GM12878 (cell line): Measurements from ENCODE around the gene GCNT1. TPM values are rescaled to one million over a fixed set of nuclear protein-coding genes. Genes with fewer than 3 reads are reported as not detected.

ENCODE experiments used
- ATAC-seq: fragments of 200-7000 bp; cut with Tn5 transposase; 3 replicates; pipeline ENCODE4 v1.9.1; 2020; ENCODE audit warnings: mild to moderate bottlenecking, moderate library complexity
- BruUV-seq: library from RNA; stranded (reverse); fragments of 400-500 nt; replicated peaks from 2 replicates; lab custom pipeline; 2021; lab: Mats Ljungman, UMichigan
- CTCF ChIA-PET: fragments of 300-600 bp; sonication (Branson Sonifier 250); formaldehyde crosslinking; extraction: SDS; loops from one replicate; lab custom pipeline; 2021; ENCODE audit warnings: inconsistent platforms; lab: Yijun Ruan, JAX
- POLR2A ChIA-PET: fragments of 350-600 bp; formaldehyde crosslinking; extraction: SDS; loops from one replicate; lab custom pipeline; 2021; ENCODE audit warnings: inconsistent platforms; lab: Charles Lee
- RAD21 ChIA-PET: fragments of 300-600 bp; sonication (Branson Sonifier 250); formaldehyde crosslinking; loops from one replicate; lab custom pipeline; 2023; ENCODE audit warnings: antibody characterized with exemption; ENCODE audit not compliant: unreplicated experiment; lab: Charles Lee
- SMC1A ChIA-PET: fragments of 300-600 bp; sonication (Branson Sonifier 250); formaldehyde crosslinking; loops from one replicate; lab custom pipeline; 2023; ENCODE audit not compliant: unreplicated experiment, uncharacterized antibody; lab: Charles Lee
- DNase-seq: peaks from one replicate; pipeline ENCODE4 v3.0.0-alpha.2; 2011; ENCODE audit warnings: low read depth, low spot score
- FAIRE-seq: peaks from 3 replicates; lab custom pipeline; 2011; peaks lifted over from hg19 to GRCh38; lab: Jason Lieb, UNC
- H2AFZ ChIP-seq: 2 replicates; pipeline ENCODE4 v1.6.0; 2011; ENCODE audit warnings: low read depth, low read length, control low read depth; ENCODE audit not compliant: control insufficient read depth
- H3K27ac ChIP-seq: 2 replicates; pipeline ENCODE4 v1.5.1; 2011; ENCODE audit warnings: control low read depth; ENCODE audit not compliant: control insufficient read depth, insufficient read depth
- H3K27me3 ChIP-seq, 2 experiments: replicated peaks in 1 of 2; 2 replicates each; pipeline versions ENCODE4 v1.6.0 to v1.6.1; 2011; ENCODE audit warnings: low read length in 1 of 2; ENCODE audit not compliant: control insufficient read depth in 2 of 2, insufficient read depth in 2 of 2
- H3K36me3 ChIP-seq, 2 experiments: 2 replicates each; pipeline ENCODE4 v1.5.1; 2011; ENCODE audit warnings: low read length in 1 of 2; ENCODE audit not compliant: control insufficient read depth in 2 of 2, insufficient read depth in 2 of 2
- H3K4me1 ChIP-seq: 2 replicates; pipeline ENCODE4 v1.6.1; 2011; ENCODE audit warnings: mild to moderate bottlenecking, low read length, moderate library complexity, mixed read lengths; ENCODE audit not compliant: control insufficient read depth, insufficient read depth
- H3K4me2 ChIP-seq: 2 replicates; pipeline ENCODE4 v1.6.0; 2011; ENCODE audit warnings: control low read depth; ENCODE audit not compliant: control insufficient read depth, insufficient read depth
- H3K4me3 ChIP-seq: fragments of 200-600 bp; sonication (generic); 2 replicates; pipeline ENCODE4 v1.5.1; 2016
- H3K79me2 ChIP-seq: 2 replicates; pipeline ENCODE4 v1.6.0; 2011; ENCODE audit warnings: low read length; ENCODE audit not compliant: control insufficient read depth, insufficient read depth
- H3K9ac ChIP-seq: 2 replicates; pipeline ENCODE4 v1.8.0; 2011; ENCODE audit warnings: low read length, control low read depth, mixed read lengths; ENCODE audit not compliant: control insufficient read depth, insufficient read depth
- H3K9me3 ChIP-seq: replicated peaks from 3 replicates; pipeline ENCODE4 v1.5.1; 2011; ENCODE audit warnings: mild to moderate bottlenecking, low read length; ENCODE audit not compliant: control insufficient read depth, insufficient read depth
- H4K20me1 ChIP-seq: 2 replicates; pipeline ENCODE4 v1.6.0; 2011; ENCODE audit not compliant: control insufficient read depth, insufficient read depth
- ASH2L ChIP-seq: fragments of 300-600, 200-600 bp; sonication (generic); IDR thresholded peaks from 2 replicates; pipeline ENCODE4 v1.6.1; 2017; ENCODE audit warnings: low read depth, mild to moderate bottlenecking, borderline replicate concordance
- ATF2 ChIP-seq: IDR thresholded peaks from 2 replicates; pipeline ENCODE4 v1.6.1; 2012; ENCODE audit warnings: low read length, inconsistent platforms
- BHLHE40 ChIP-seq, 2 experiments: fragments of 450-650 bp in 1 of 2; IDR thresholded peaks; 2 replicates each; pipeline ENCODE4 v1.6.1; 2011 to 2017; ENCODE audit warnings: low read depth in 2 of 2, borderline replicate concordance in 1 of 2, improper control_type of control experiment in 1 of 2, low read length in 1 of 2, mild to moderate bottlenecking in 1 of 2
- MEF2A ChIP-seq: IDR thresholded peaks from 2 replicates; pipeline ENCODE4 v1.6.1; 2011; ENCODE audit warnings: low read depth, mild to moderate bottlenecking, low read length, moderate library complexity; ENCODE audit not compliant: insufficient read depth
- NFIC ChIP-seq: IDR thresholded peaks from 2 replicates; pipeline ENCODE4 v1.6.1; 2012; ENCODE audit warnings: low read depth, mild to moderate bottlenecking, inconsistent platforms, low read length, moderate library complexity
- RFX5 ChIP-seq: IDR thresholded peaks from 2 replicates; pipeline ENCODE4 v1.6.1; 2011; ENCODE audit warnings: low read depth, low read length, improper control_type of control experiment
- RUNX3 ChIP-seq: IDR thresholded peaks from 2 replicates; pipeline ENCODE4 v1.6.1; 2012; ENCODE audit warnings: low read length, inconsistent platforms
- SRF ChIP-seq, 2 experiments: IDR thresholded peaks; 2 replicates each; pipeline ENCODE4 v1.6.1; 2011; ENCODE audit warnings: low read depth in 2 of 2, low read length in 2 of 2, mild to moderate bottlenecking in 1 of 2, moderate library complexity in 1 of 2
- WGBS: methylation state at CpG from one replicate; pipeline ENCODE4 v1.1.6; 2016; ENCODE audit warnings: low lambda C conversion rate; ENCODE audit not compliant: insufficient replicate concordance, insufficient coverage; ENCODE audit errors: missing lambda C conversion rate; 5-methylcytosine and 5-hydroxymethylcytosine counted together
- in situ Hi-C: fragments of 300-500 bp; cut with MboI; formaldehyde crosslinking; loops from 9 replicates; pipeline ENCODE4 v1.14.3; 2018; ENCODE audit warnings: mixed read lengths
- intact Hi-C: fragments of 100-400 bp; cut with micrococcal nuclease; formaldehyde crosslinking; loops from one replicate; pipeline ENCODE4 v1.14.2; 2022; ENCODE audit not compliant: unreplicated experiment
- polyA plus RNA-seq, 11 experiments: library from polyadenylated mRNA; depleted of rRNA in 4 of 11; unstranded in 6 of 11; stranded (reverse) in 5 of 11; fragments of >200 nt; fragmentation: Nextera tagmentation in 4 of 11; fragmentation: Illumina TruSeq in 1 of 11; extraction: Ambion mirVana in 4 of 11; extraction: Trizol in 1 of 11; gene quantifications; 1 replicate in 1 of 11; 2 replicates in 10 of 11; pipeline versions ENCODE4 v1.2.1 to v1.2.3, GENCODE V29; 2011 to 2016; ENCODE audit warnings: inconsistent platforms in 2 of 11, missing spikeins in 2 of 11, low read depth in 1 of 11
- total RNA-seq, 4 experiments: library from RNA; depleted of rRNA in 3 of 4; stranded (reverse); fragments of >200 nt in 3 of 4; fragmentation: Illumina TruSeq in 1 of 4; extraction: Trizol in 1 of 4; gene quantifications; 2 replicates each; pipeline versions ENCODE4 v1.2.1 to v1.2.3, GENCODE V29; 2013 to 2021

GCNT1 gene
- total and polyA plus RNA-seq, 10 of the 15 experiments (the other 5 are each of a cell fraction or from before 2014, with no cell fraction given): 2.8 to 17.8 (median 7.1) TPM

DNA sequence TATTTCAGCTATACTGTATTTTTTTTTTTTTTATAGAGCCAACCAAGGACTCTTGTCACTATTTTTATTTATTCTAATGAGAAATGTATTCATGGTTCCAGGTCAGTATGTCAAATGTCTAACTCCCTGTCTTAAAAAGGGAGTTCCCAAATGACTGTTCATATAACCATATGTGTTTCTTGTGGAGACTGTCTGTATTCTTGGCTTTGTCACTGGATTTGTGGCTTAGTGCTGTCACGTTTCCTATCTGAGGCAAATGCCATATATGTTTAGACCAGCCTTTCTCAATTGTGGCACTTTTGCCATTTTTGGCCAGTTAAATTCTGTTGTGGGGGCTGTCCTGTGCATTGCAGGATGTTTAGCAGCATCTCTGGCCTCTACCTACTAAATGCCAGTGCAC is 3.1 kb downstream of the GCNT1 start:
- Histone ChIP-seq H3K79me2 (peaks cover 16% of the 10 kb centered on the region), H3K4me2 (peak overlapping the region; percentile 74), H3K36me3 (no peaks in the 10 kb centered on the region), H3K4me3 (no peak overlapping the region), H3K27ac (peak overlapping the region; percentile 35; the same call in 1 of the 2 replicates)
- SMC1A ChIA-PET: interaction anchor here (0.9 to 1.7 kb wide), 2 partner anchors 11 to 17 kb away, joined by 3 to 4 read pairs; no protein-coding TSS in a partner anchor
- DNase-seq (no peak), ATAC-seq (no peak)
- intact Hi-C loops: no loop called here
- WGBS: 0% methylated on average over 1 of the region's 1 CpG
- in situ Hi-C loops: no loop called here
- peak; percentile 78 for TF ChIP-seq RUNX3
- 0 out of 2 replicates have a peak, but pooled peaks have one; percentile 46 for TF ChIP-seq MEF2A
- 0 out of 4 replicates have a peak, but pooled peaks of 1 of the 2 experiments have one; percentile 4 for TF ChIP-seq SRF (IDR thresholded peaks at IDR 0.05; ENCODE audit: low read depth in 2 of 2, low read length in 2 of 2)
- no peak for TF ChIP-seq ASH2L
- peak; percentile 33; the same call in 1 of the 2 replicates for TF ChIP-seq ATF2
- TF ChIP-seq NFIC: peak; percentile 40; the same call in 1 of the 2 replicates
- peak in 1 of 2 experiments; percentile 17; a peak in 1 of 4 replicates for TF ChIP-seq BHLHE40 (IDR thresholded peaks at IDR 0.05; ENCODE audit: borderline replicate concordance in 1 of 2, low read depth in 2 of 2, low read length in 1 of 2)
- no peak for TF ChIP-seq RFX5
- TF ChIP-seq, all 136 proteins: peak for 6
- H3K27me3 ChIP-seq: no peaks in the 10 kb centered on the region
- H4K20me1 ChIP-seq: no peaks in the 10 kb centered on the region
- CTCF ChIA-PET: interaction anchor here (0.6 to 1.4 kb wide), 5 partner anchors 11 to 202 kb away, joined by 3 read pairs; partner anchors contain the start of gene RFK
- POLR2A ChIA-PET: interaction anchor here (0.6 kb wide), 2 partner anchors 23 to 675 kb away, joined by 3 to 4 read pairs; no protein-coding TSS in a partner anchor
- RAD21 ChIA-PET: interaction anchor here (1.6 kb wide), 1 partner anchor 13 kb away, joined by 3 read pairs; no protein-coding TSS in a partner anchor
- BruUV-seq: no TSS peak
- no peak overlapping the region for H2AFZ ChIP-seq
- no peaks in the 10 kb centered on the region for H3K9me3 ChIP-seq
- H3K4me1 ChIP-seq: peaks cover 29% of the 10 kb centered on the region
- FAIRE-seq: peak; percentile 57
- H3K9ac ChIP-seq: no peak overlapping the region; the same call in 1 of the 2 replicates
